Neuronal stem cell (in vitro differentiated cells): ENCODE measurements around the gene KMT2C.
"Not testable (repeated sequence)": the region's sequence is repeated elsewhere in the genome, so short reads cannot be mapped to it uniquely, and the experiment has no call there.

Experiments used
- DNase-seq: peaks from one replicate; pipeline ENCODE4 v3.0.0-alpha.2; 2013; ENCODE audit warnings: low spot score
- H2AFZ ChIP-seq: one replicate; pipeline ENCODE4 v1.6.1; 2013; ENCODE audit warnings: mild to moderate bottlenecking, low read length, inconsistent platforms
- H2AK5ac ChIP-seq: 2 replicates; pipeline ENCODE4 v1.6.1; 2013; ENCODE audit warnings: low read depth, mild to moderate bottlenecking, inconsistent platforms, low read length, moderate library complexity, mixed read lengths
- H2BK120ac ChIP-seq: 2 replicates; pipeline ENCODE4 v1.6.1; 2013; ENCODE audit warnings: low read depth, mild to moderate bottlenecking, inconsistent platforms, low read length, moderate library complexity, mixed read lengths
- H2BK12ac ChIP-seq: one replicate; pipeline ENCODE4 v1.6.1; 2013; ENCODE audit warnings: low read length, inconsistent platforms
- H2BK15ac ChIP-seq: 2 replicates; pipeline ENCODE4 v1.6.1; 2013; ENCODE audit warnings: mild to moderate bottlenecking, low read length, inconsistent platforms, mixed read lengths
- H2BK5ac ChIP-seq: one replicate; pipeline ENCODE4 v1.6.1; 2013; ENCODE audit warnings: inconsistent platforms, mild to moderate bottlenecking, low read length, moderate library complexity
- H3K14ac ChIP-seq: one replicate; pipeline ENCODE4 v1.6.1; 2013; ENCODE audit warnings: low read length, inconsistent platforms
- H3K18ac ChIP-seq: 2 replicates; pipeline ENCODE4 v1.6.1; 2013; ENCODE audit warnings: low read length, inconsistent platforms
- H3K23ac ChIP-seq: 2 replicates; pipeline ENCODE4 v1.6.1; 2013; ENCODE audit warnings: low read depth, mild to moderate bottlenecking, mixed read lengths, low read length, inconsistent platforms; ENCODE audit not compliant: poor library complexity
- H3K27ac ChIP-seq: replicated peaks from 3 replicates; pipeline ENCODE4 v1.5.1; 2013; ENCODE audit warnings: low read length, inconsistent platforms
- H3K27me3 ChIP-seq, 3 experiments: 2 replicates each; pipeline ENCODE4 v1.6.1; 2013; ENCODE audit warnings: low read length in 3 of 3, mild to moderate bottlenecking in 2 of 3, inconsistent platforms in 1 of 3, low read depth in 1 of 3, mixed read lengths in 1 of 3, moderate library complexity in 1 of 3; ENCODE audit not compliant: control insufficient read depth in 3 of 3, insufficient read depth in 3 of 3
- H3K36me3 ChIP-seq, 2 donors: replicated peaks in 1 of 2; 2 replicates each; pipeline ENCODE4 v1.6.1; 2013; ENCODE audit warnings: low read length in 2 of 2; ENCODE audit not compliant: control insufficient read depth in 2 of 2, insufficient read depth in 2 of 2
- H3K4ac ChIP-seq: 2 replicates; pipeline ENCODE4 v1.6.1; 2013; ENCODE audit warnings: inconsistent platforms, mild to moderate bottlenecking, low read length, moderate library complexity
- H3K4me1 ChIP-seq, 2 donors: 1 replicate in 1 of 2; 2 replicates in 1 of 2; pipeline ENCODE4 v1.6.1; 2013; ENCODE audit warnings: low read length in 2 of 2, low read depth in 1 of 2; ENCODE audit not compliant: control insufficient read depth in 2 of 2, insufficient read depth in 1 of 2
- H3K4me2 ChIP-seq: one replicate; pipeline ENCODE4 v1.6.1; 2013; ENCODE audit warnings: mild to moderate bottlenecking, low read length, inconsistent platforms; ENCODE audit not compliant: insufficient read depth, poor library complexity, severe bottlenecking
- H3K4me3 ChIP-seq, 2 donors: 2 replicates each; pipeline ENCODE4 v1.5.1; 2013; ENCODE audit warnings: low read length in 2 of 2, mild to moderate bottlenecking in 2 of 2, inconsistent platforms in 1 of 2, moderate library complexity in 1 of 2
- H3K79me1 ChIP-seq: one replicate; pipeline ENCODE4 v1.6.1; 2013; ENCODE audit warnings: low read depth, mild to moderate bottlenecking, inconsistent platforms, low read length, moderate library complexity
- H3K9ac ChIP-seq: one replicate; pipeline ENCODE4 v1.6.1; 2013; ENCODE audit warnings: mild to moderate bottlenecking, low read depth, low read length, inconsistent platforms; ENCODE audit not compliant: poor library complexity
- H3K9me3 ChIP-seq, 2 donors: replicated peaks in 1 of 2; 2 replicates each; pipeline versions ENCODE3 to v1.6.1; 2013; ENCODE audit warnings: low read length in 2 of 2, mild to moderate bottlenecking in 2 of 2, inconsistent platforms in 1 of 2, low read depth in 1 of 2, mixed read lengths in 1 of 2, moderate library complexity in 1 of 2; ENCODE audit not compliant: control insufficient read depth in 2 of 2, insufficient read depth in 1 of 2
- H4K8ac ChIP-seq: one replicate; pipeline ENCODE4 v1.6.1; 2013; ENCODE audit warnings: low read depth, mild to moderate bottlenecking, inconsistent platforms, low read length, moderate library complexity
- H4K91ac ChIP-seq: one replicate; pipeline ENCODE4 v1.6.1; 2013; ENCODE audit warnings: low read length, low read depth, mild to moderate bottlenecking, inconsistent platforms; ENCODE audit not compliant: poor library complexity
- WGBS, 2 donors: extraction: QIAGEN DNeasy Blood & Tissue Kit; methylation state at CpG; one replicate each; pipeline ENCODE4 v1.1.7; 2013; ENCODE audit warnings: missing lambda C conversion rate in 2 of 2, mixed read lengths in 1 of 2; ENCODE audit not compliant: insufficient read length in 2 of 2, insufficient replicate concordance in 1 of 2; ENCODE audit errors: extremely low coverage in 2 of 2; 5-methylcytosine and 5-hydroxymethylcytosine counted together

The KMT2C gene

GRCh38 chr7:152424348-152425108 is 11.3 kb downstream of the KMT2C start:
- H3K9ac ChIP-seq, result no peak overlapping the region
- H2BK15ac ChIP-seq, result no peak overlapping the region
- H3K4ac ChIP-seq, result no peak overlapping the region
- peaks cover 8 to 24% of the 10 kb centered on the region in 2 donors for H3K9me3 ChIP-seq
- H4K91ac ChIP-seq, result no peak overlapping the region
- no peak overlapping the region for H3K4me2 ChIP-seq
- H2BK5ac ChIP-seq, result no peak overlapping the region
- H2AFZ ChIP-seq, result no peak overlapping the region
- H2BK120ac ChIP-seq, result no peak overlapping the region
- peaks cover 0 to 2% of the 10 kb centered on the region in 2 donors for H3K36me3 ChIP-seq
- no CpG with 5 or more reads among the region's 8 CpGs for WGBS, 2 donors
- no peak overlapping the region for H3K18ac ChIP-seq
- no peaks in the 10 kb centered on the region for H3K27me3 ChIP-seq
- no peak overlapping the region for H2AK5ac ChIP-seq
- H3K4me1 ChIP-seq, result no peaks in the 10 kb centered on the region
- no peak overlapping the region for H3K4me3 ChIP-seq
- no peak overlapping the region for H3K14ac ChIP-seq
- DNase-seq, result no peak
- no peak overlapping the region for H3K23ac ChIP-seq
- H3K79me1 ChIP-seq, result peaks cover 2% of the 10 kb centered on the region
- no peak overlapping the region for H3K27ac ChIP-seq
- H2BK12ac ChIP-seq, result no peak overlapping the region
- H4K8ac ChIP-seq, result no peak overlapping the region

GRCh38 chr7:152423991-152424347 is 11.8 kb downstream of the KMT2C start:
- no peak overlapping the region for H3K4me2 ChIP-seq
- H3K9me3 ChIP-seq, result peaks cover 8 to 27% of the 10 kb centered on the region in 2 donors
- H3K4ac ChIP-seq, result no peak overlapping the region
- H2BK5ac ChIP-seq, result no peak overlapping the region
- no peaks in the 10 kb centered on the region for H3K4me1 ChIP-seq
- no peak overlapping the region for H3K23ac ChIP-seq
- H3K27me3 ChIP-seq, result no peaks in the 10 kb centered on the region
- H3K4me3 ChIP-seq, result no peak overlapping the region
- no peak overlapping the region for H3K27ac ChIP-seq
- no peak overlapping the region for H4K8ac ChIP-seq
- H2BK15ac ChIP-seq, result no peak overlapping the region
- peaks cover 2% of the 10 kb centered on the region for H3K79me1 ChIP-seq
- no peak overlapping the region for H2BK12ac ChIP-seq
- H2AK5ac ChIP-seq, result no peak overlapping the region
- H3K9ac ChIP-seq, result no peak overlapping the region
- no peak for DNase-seq
- H3K36me3 ChIP-seq, result peaks cover 0 to 2% of the 10 kb centered on the region in 2 donors
- H4K91ac ChIP-seq, result no peak overlapping the region
- WGBS, 2 donors, result no CpG with 5 or more reads among the region's 3 CpGs
- no peak overlapping the region for H2AFZ ChIP-seq
- no peak overlapping the region for H3K14ac ChIP-seq
- H2BK120ac ChIP-seq, result no peak overlapping the region
- no peak overlapping the region for H3K18ac ChIP-seq

GRCh38 chr7:152423171-152423570 is 12.6 kb downstream of the KMT2C start:
- not testable (repeated sequence) for H3K23ac ChIP-seq, H3K4me2 ChIP-seq, H3K36me3 ChIP-seq, H4K8ac ChIP-seq, H2BK120ac ChIP-seq, H3K14ac ChIP-seq, DNase-seq, H2AFZ ChIP-seq, H3K27me3 ChIP-seq, H2BK5ac ChIP-seq, H3K27ac ChIP-seq, H3K79me1 ChIP-seq, H2BK12ac ChIP-seq, H3K9ac ChIP-seq, H3K4me1 ChIP-seq, H3K4me3 ChIP-seq, H4K91ac ChIP-seq, H3K4ac ChIP-seq, H3K18ac ChIP-seq, H2AK5ac ChIP-seq, H2BK15ac ChIP-seq
- no CpG with 5 or more reads among the region's 4 CpGs for WGBS, 2 donors
- H3K9me3 ChIP-seq, result peaks cover 8 to 27% of the 10 kb centered on the region in 2 donors

- H2BK12ac ChIP-seq, H3K4me3 ChIP-seq, H3K79me1 ChIP-seq, H3K23ac ChIP-seq, H2BK15ac ChIP-seq, H3K4me1 ChIP-seq, H3K36me3 ChIP-seq, H4K91ac ChIP-seq, DNase-seq, H2BK120ac ChIP-seq, H2BK5ac ChIP-seq, H3K4me2 ChIP-seq, H3K18ac ChIP-seq, H3K27me3 ChIP-seq, H3K4ac ChIP-seq, H3K9ac ChIP-seq, H3K27ac ChIP-seq, H2AK5ac ChIP-seq, H2AFZ ChIP-seq, H3K14ac ChIP-seq, H4K8ac ChIP-seq: not testable (repeated sequence)
- peaks cover 8 to 33% of the 10 kb centered on the region in 2 donors for H3K9me3 ChIP-seq
Measured at GRCh38 chr7:152420950-152421349, 14.9 kb downstream of the KMT2C start.
